Mammary epithelial cell (primary cell): ENCODE results near the gene FAM149A.

Experiments
- CTCF ChIP-seq, 2 donors: IDR thresholded peaks in 1 of 2; conservative IDR thresholded peaks in 1 of 2; 2 replicates each; pipeline ENCODE4 v1.5.1; 2011 to 2012; ENCODE audit warnings: inconsistent platforms in 2 of 2, low read length in 2 of 2, mild to moderate bottlenecking in 2 of 2, control low read depth in 1 of 2, low read depth in 1 of 2; ENCODE audit not compliant: insufficient read depth in 1 of 2; ENCODE audit errors: extremely low read depth in 1 of 2
- EZH2 ChIP-seq: IDR thresholded peaks from 2 replicates; pipeline ENCODE4 v1.6.1; 2012; ENCODE audit warnings: low read length, inconsistent platforms, borderline replicate concordance

GRCh38 chr4:186190581-186191199, 86.2 kb downstream of the FAM149A start:
- TF ChIP-seq CTCF (conservative IDR thresholded peaks at IDR 0.05 in 1 of 2, IDR thresholded peaks at IDR 0.05 in 1 of 2; ENCODE audit: extremely low read depth in 1 of 2, insufficient read depth in 1 of 2, low read depth in 1 of 2, low read length in 2 of 2) (no peak), EZH2 (no peak)
